HEK293T (cell line): Measurements from ENCODE around the gene FBXO44.

Experiments used
- CTCF ChIA-PET: fragments of 350-600 bp; formaldehyde crosslinking; extraction: SDS; loops from one replicate; lab custom pipeline; 2021; ENCODE audit warnings: antibody characterized with exemption, inconsistent platforms; lab: Yijun Ruan, JAX
- POLR2A ChIA-PET: fragments of 350-600 bp; formaldehyde crosslinking; extraction: SDS; loops from one replicate; lab custom pipeline; 2020; ENCODE audit warnings: antibody characterized with exemption, inconsistent platforms; lab: Yijun Ruan, JAX
- DNase-seq: peaks from one replicate; pipeline ENCODE4 v3.0.0; 2012; ENCODE audit warnings: mixed read lengths; ENCODE audit errors: extremely low spot score
- ARNT ChIP-seq: fragments of 450-650 bp; IDR thresholded peaks from 2 replicates; pipeline ENCODE4 v1.6.1; 2017; ENCODE audit warnings: mild to moderate bottlenecking
- BHLHE40 ChIP-seq: fragments of 450-650 bp; IDR thresholded peaks from 2 replicates; pipeline ENCODE4 v1.6.1; 2016; ENCODE audit warnings: mild to moderate bottlenecking, moderate library complexity, borderline replicate concordance
- CTBP1 ChIP-seq: fragments of 450-650 bp; IDR thresholded peaks from 2 replicates; pipeline ENCODE4 v1.6.1; 2016; ENCODE audit warnings: borderline replicate concordance
- ELF4 ChIP-seq: fragments of 450-650 bp; IDR thresholded peaks from 2 replicates; pipeline ENCODE4 v1.6.1; 2017; ENCODE audit warnings: antibody characterized with exemption
- FOXA1 ChIP-seq: fragments of 450-650 bp; IDR thresholded peaks from 2 replicates; pipeline ENCODE4 v1.6.1; 2016; ENCODE audit warnings: mild to moderate bottlenecking
- FOXK2 ChIP-seq: fragments of 450-650 bp; IDR thresholded peaks from 2 replicates; pipeline ENCODE4 v1.6.1; 2016; ENCODE audit warnings: mild to moderate bottlenecking
- FOXM1 ChIP-seq: fragments of 450-650 bp; IDR thresholded peaks from 2 replicates; pipeline ENCODE4 v1.6.1; 2017; ENCODE audit warnings: mild to moderate bottlenecking, borderline replicate concordance
- HDGF ChIP-seq: fragments of 450-650 bp; IDR thresholded peaks from 2 replicates; pipeline ENCODE4 v1.6.1; 2017; ENCODE audit warnings: antibody characterized with exemption, borderline replicate concordance
- L3MBTL2 ChIP-seq: fragments of 450-650 bp; conservative IDR thresholded peaks from 2 replicates; pipeline ENCODE4 v1.6.1; 2016; ENCODE audit warnings: mild to moderate bottlenecking
- LEF1 ChIP-seq: fragments of 450-650 bp; IDR thresholded peaks from 2 replicates; pipeline ENCODE4 v1.6.1; 2017; ENCODE audit warnings: mild to moderate bottlenecking, borderline replicate concordance
- NFRKB ChIP-seq: fragments of 450-650 bp; IDR thresholded peaks from 2 replicates; pipeline ENCODE4 v1.6.1; 2016; ENCODE audit warnings: mild to moderate bottlenecking, moderate library complexity
- SP1 ChIP-seq: fragments of 450-650 bp; IDR thresholded peaks from 2 replicates; pipeline ENCODE4 v1.6.1; 2017
- SUZ12 ChIP-seq: fragments of 450-650 bp; IDR thresholded peaks from 2 replicates; pipeline ENCODE4 v1.6.1; 2016; ENCODE audit warnings: mild to moderate bottlenecking
- TARDBP ChIP-seq: fragments of 450-650 bp; IDR thresholded peaks from 2 replicates; pipeline ENCODE4 v1.6.1; 2016
- ZNF384 ChIP-seq: fragments of 450-650 bp; IDR thresholded peaks from 2 replicates; pipeline ENCODE4 v1.6.1; 2016
- TF ChIP-seq, protein P1 (sequence below): fragments of 450-650 bp; IDR thresholded peaks from 2 replicates; pipeline ENCODE4 v1.6.1; 2016

FBXO44 gene

DNA sequence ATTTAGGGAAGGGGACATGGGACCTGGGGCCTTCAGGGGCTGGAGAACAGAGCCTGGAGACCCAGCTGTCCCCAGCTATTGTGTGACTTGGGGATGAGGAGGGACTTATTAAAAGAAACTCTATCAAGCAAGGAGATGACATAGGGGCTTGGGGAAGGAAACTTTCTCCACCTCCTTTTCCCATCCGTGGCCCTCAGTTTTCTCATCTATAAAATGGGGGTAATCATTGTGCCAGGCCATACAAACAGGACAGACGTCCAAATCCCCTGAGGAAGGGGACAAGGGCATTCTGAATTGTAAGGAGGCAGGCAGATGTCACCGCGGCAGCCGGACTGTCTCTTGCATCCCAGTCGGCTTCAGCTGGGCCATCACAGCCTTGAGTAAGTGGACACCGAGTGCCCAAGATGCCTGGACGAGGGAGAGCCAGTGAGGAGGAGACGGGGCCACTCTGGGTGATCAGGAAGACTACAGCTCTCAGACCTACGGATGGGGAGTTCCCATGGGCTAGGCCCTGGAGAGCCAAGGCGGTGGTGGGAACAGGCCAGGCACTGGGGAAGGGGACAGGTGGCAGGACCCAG is 2.4 kb upstream of the FBXO44 start:
- no peak for DNase-seq
- CTCF ChIA-PET, result interaction anchor here (0.6 to 3.3 kb wide), 3 partner anchors 59 to 181 kb away, joined by 3 to 19 read pairs (median 4); no protein-coding TSS in a partner anchor
- POLR2A ChIA-PET, result no interaction called here
- TF ChIP-seq ARNT, result no peak
- TF ChIP-seq, protein P1, sequence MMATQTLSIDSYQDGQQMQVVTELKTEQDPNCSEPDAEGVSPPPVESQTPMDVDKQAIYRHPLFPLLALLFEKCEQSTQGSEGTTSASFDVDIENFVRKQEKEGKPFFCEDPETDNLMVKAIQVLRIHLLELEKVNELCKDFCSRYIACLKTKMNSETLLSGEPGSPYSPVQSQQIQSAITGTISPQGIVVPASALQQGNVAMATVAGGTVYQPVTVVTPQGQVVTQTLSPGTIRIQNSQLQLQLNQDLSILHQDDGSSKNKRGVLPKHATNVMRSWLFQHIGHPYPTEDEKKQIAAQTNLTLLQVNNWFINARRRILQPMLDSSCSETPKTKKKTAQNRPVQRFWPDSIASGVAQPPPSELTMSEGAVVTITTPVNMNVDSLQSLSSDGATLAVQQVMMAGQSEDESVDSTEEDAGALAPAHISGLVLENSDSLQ, result no peak

DNA sequence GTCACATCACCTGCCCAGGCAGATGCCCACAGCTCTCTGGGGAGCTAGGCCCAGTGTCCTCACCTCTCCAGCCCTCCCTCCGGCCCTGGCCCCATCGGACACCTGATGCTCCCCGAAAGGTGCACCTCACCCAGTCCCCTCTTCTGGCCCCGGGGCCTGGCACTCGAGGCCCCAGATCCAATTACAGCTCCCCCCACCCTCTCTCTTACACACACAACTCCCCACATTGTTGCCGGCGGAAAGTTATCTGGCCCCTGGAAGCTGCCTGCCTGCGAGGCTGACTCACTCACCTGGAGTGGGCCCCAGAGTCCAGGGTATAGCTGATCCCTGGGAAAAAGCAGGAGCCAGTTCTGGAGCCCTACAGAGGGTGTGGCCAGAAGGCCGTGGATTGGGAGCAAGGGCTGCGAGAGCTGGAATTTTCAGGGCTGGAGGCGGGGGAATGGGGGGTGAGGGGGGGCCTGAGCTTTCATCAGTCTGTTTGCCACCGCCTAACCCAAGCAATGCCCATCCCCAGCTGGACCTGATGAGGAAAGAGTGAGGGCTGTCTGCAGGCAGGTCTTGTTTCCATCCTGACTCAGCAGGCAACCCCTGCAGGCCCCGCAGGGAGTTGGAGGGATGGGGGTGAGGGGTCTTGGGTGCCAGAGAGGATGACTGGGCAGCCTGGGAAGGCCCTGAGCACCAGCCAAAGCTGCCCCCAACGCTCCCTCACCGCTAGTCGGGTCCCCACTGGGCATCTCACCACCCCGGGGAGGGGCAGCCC is 1.4 kb upstream of the FBXO44 start:
- CTCF ChIA-PET, result interaction anchor here (0.6 to 1.5 kb wide), 2 partner anchors 58 to 107 kb away, joined by 3 to 4 read pairs; no protein-coding TSS in a partner anchor
- TF ChIP-seq SUZ12 (no peak), HDGF (no peak), ZNF384 (no peak), SP1 (no peak)
- no peak for DNase-seq
- POLR2A ChIA-PET, result interaction anchor here (1.1 kb wide), 1 partner anchor 11 kb away, joined by 4 read pairs; the partner anchor contains the start of gene FBXO6

DNA sequence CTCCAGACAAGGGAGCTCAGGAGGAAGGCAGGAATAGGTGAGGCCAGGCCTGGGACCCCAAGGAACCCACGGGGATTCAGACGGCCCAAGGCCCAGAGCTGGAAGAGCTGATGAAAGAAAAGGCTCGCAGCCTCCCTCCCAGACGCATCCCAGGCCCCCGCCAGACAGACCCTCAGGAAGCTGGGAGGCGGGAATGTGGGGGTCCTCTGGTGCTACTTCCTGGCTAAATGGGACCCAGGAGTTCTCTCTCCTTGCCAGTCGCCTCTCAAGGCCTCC is 878 bp upstream of the FBXO44 start:
- no peak for DNase-seq
- TF ChIP-seq CTBP1 (no peak), FOXK2 (no peak), ARNT (no peak), FOXA1 (no peak), SP1 (no peak), NFRKB (no peak), FOXM1 (no peak), ELF4 (no peak)
- ChIA-PET CTCF (interaction anchor here (1.5 kb wide), 1 partner anchor 57 kb away, joined by 4 read pairs; no protein-coding TSS in a partner anchor), POLR2A (interaction anchor here (1.1 kb wide), 1 partner anchor 10 kb away, joined by 4 read pairs; the partner anchor contains the start of gene FBXO6)

DNA sequence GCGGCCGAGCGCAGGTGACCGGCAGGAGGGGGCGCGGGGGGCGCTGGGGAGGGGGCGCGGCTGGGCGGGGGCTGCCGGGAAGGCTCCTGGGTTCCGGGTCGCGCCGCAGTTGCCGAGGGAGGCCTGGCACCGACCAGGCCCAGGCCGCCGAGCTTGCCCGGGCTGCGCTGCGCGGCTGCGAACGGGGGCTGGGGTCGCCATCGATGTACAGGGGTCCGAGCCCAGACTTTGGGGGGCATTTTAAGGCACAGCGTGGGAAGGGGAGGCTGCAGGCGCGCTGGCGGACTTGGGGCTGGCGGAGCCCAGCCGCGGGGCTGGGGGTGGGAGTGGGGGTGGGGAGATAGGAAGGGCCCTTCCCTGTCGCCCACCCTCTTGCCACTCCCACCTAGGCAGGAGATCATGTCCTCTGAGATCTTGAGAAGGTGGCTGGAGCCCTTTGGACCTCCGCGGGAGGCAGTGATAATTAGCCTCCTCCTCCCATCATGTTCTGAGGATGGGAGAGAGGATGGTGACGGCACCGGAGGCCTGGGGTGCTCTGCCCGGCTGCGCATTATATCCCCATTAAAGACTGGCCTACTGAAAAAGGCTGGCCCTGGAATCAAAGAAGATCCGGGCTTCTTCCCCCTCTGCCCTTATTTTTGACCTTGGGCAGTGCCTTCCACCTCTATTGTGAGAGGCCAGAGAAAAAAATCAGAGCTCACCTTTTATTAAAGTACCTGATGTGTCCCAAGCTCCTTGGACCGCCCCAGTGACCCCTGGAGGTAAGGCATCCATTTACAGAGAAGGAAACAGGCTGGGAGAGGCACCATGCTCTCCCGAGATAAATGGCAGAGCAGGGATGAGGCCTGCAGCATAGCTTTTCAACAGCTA is 497 bp downstream of the FBXO44 start:
- TF ChIP-seq, protein P1, result no peak
- TF ChIP-seq FOXK2, result no peak
- no peak for TF ChIP-seq ARNT
- no peak for TF ChIP-seq TARDBP
- no peak for TF ChIP-seq SP1
- no peak for TF ChIP-seq FOXM1
- no peak for TF ChIP-seq NFRKB
- no peak for TF ChIP-seq ZNF384
- no peak for TF ChIP-seq SUZ12
- TF ChIP-seq L3MBTL2, result no peak
- TF ChIP-seq ELF4, result no peak
- no peak for TF ChIP-seq HDGF
- no peak for TF ChIP-seq FOXA1
- TF ChIP-seq CTBP1, result no peak
- no peak for TF ChIP-seq LEF1
- no peak for TF ChIP-seq BHLHE40
- ChIA-PET CTCF (interaction anchor here (1.1 to 1.8 kb wide), 4 partner anchors 9 to 64 kb away, joined by 3 to 7 read pairs (median 6); partner anchors contain the start of gene FBXO6), POLR2A (interaction anchor here (1.1 kb wide), 2 partner anchors 9 to 82 kb away, joined by 3 to 4 read pairs; partner anchors contain the start of gene FBXO6)
- no peak for DNase-seq

DNA sequence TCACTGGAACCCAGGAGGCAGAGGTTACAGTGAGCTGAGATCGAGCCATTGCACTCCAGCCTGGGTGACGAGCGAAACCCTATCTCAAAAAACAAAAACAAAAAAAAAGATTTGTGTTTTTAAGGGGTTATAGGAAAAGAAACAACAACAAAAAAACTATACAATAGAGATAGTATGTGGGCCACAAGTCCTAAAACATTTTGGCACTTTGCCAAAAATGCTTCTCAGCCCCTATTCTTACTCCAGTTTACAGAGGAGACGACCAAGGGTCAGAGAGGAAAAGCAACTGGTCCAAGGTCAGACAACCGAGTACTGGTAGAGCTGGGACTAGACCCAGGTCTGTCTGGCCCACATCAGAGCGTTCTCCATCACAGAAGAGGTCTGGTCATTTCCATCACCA is 3.0 kb downstream of the FBXO44 start:
- no peak for DNase-seq
- CTCF ChIA-PET, result no interaction called here
- TF ChIP-seq BHLHE40 (no peak), TARDBP (no peak), ARNT (no peak), NFRKB (no peak), FOXM1 (no peak), LEF1 (no peak), SP1 (no peak), FOXK2 (no peak), ELF4 (no peak), SUZ12 (no peak), L3MBTL2 (no peak), FOXA1 (no peak), ZNF384 (no peak), HDGF (no peak), CTBP1 (no peak)
- TF ChIP-seq, protein P1, result no peak
- POLR2A ChIA-PET, result no interaction called here

DNA sequence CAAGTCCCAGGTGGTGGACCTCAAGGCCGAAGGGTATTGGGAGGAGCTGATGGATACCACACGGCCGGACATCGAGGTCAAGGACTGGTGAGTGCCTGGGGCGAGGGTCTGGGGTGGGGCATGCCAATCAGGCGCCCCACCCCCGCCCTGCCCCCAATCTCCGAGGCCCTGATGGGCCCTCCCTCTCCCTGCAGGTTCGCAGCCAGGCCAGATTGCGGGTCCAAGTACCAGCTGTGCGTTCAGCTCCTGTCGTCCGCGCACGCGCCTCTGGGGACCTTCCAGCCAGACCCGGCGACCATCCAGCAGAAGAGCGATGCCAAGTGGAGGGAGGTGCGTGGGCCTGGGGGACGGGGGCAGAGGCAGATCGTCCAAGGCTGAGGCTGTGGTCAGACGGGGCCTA is 3.9 kb downstream of the FBXO44 start:
- no peak for DNase-seq
- ChIA-PET CTCF (no interaction called here), POLR2A (no interaction called here)
- no peak for TF ChIP-seq SUZ12
- no peak for TF ChIP-seq ARNT
- TF ChIP-seq HDGF, result no peak
